ENCODE data around the gene RIT2.

GRCh38 chr18:42941860-42942259 lies 173.6 kb downstream of the RIT2 start:
- no peak for TF ChIP-seq POLR2A (IDR thresholded peaks at IDR 0.05; ENCODE audit: low read depth, low read length)
- TF ChIP-seq TAF1 (IDR thresholded peaks at IDR 0.05; ENCODE audit: borderline replicate concordance, low read depth, low read length): no peak
